ENCODE data around the gene PCDHGA1.
"Not testable (repeated sequence)": the region's sequence is repeated elsewhere in the genome, so short reads cannot be mapped to it uniquely, and the experiment has no call there.

Gene PCDHGA1

DNA sequence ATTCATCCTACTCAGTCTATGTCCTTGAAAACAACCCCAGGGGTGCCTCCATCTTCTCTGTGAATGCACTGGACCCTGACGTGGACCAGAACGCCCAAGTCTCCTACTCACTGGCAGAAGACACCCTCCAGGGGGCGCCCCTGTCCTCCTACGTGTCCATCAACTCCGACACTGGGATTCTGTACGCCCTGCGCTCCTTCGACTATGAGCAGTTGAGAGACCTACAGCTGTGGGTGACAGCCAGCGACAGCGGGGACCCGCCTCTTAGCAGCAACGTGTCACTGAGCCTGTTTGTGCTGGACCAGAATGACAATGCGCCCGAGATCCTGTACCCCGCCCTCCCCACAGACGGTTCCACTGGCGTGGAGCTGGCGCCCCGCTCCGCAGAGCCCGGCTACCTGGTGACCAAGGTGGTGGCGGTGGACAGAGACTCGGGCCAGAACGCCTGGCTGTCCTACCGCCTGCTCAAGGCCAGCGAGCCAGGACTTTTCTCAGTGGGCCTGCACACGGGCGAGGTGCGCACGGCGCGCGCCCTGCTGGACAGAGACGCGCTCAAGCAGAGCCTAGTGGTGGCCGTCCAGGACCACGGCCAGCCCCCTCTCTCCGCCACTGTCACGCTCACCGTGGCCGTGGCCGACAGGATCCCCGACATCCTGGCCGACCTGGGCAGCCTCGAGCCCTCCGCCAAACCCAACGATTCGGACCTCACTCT is 45.3 kb downstream of the PCDHGA1 start:
- intact Hi-C loops (cut with DNase I); DNase-seq: not testable (repeated sequence)

DNA sequence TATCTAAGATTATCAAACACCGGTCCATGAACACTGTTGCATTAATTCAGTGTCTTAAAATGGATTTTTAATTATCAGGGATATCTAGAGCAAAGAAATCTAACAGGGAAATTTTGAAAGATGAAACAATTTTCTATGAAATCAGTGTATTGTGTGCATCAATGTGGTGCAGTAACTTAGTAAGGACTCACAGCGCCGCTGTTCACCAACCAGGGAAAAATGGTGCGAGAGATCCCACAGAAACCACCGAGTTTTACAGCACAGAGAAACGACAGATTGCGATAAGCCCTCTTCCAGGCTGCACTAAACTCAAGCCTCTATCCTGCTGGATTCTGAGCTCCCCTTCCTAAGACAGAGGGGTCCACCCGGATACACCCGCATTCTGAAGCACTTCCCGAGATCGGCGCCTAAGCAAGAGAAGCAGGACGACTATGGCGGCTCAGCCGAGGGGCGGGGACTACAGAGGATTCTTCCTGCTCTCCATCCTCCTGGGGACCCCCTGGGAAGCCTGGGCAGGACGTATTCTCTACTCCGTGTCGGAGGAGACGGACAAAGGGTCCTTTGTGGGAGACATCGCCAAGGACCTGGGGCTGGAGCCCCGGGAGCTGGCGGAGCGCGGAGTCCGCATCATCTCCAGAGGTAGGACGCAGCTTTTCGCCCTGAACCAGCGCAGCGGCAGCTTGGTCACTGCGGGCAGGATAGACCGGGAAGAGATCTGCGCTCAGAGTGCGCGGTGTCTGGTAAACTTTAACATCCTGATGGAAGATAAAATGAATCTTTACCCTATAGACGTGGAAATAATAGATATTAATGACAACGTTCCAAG is 52.4 kb downstream of the PCDHGA1 start, which contains the start of gene PCDHGA7:
TSS of gene PCDHGA7 (plus strand) at position 274 of the 826 bp plus-strand sequence. CDS start at position 432, 158 bp downstream.
- intact Hi-C loops (cut with DNase I) = no loop called here
- DNase-seq = no peak

GRCh38 chr5:141383345-141383744 is 53.0 kb downstream of the PCDHGA1 start:
- no peak for DNase-seq
- intact Hi-C loops (cut with DNase I) = no loop called here

DNA sequence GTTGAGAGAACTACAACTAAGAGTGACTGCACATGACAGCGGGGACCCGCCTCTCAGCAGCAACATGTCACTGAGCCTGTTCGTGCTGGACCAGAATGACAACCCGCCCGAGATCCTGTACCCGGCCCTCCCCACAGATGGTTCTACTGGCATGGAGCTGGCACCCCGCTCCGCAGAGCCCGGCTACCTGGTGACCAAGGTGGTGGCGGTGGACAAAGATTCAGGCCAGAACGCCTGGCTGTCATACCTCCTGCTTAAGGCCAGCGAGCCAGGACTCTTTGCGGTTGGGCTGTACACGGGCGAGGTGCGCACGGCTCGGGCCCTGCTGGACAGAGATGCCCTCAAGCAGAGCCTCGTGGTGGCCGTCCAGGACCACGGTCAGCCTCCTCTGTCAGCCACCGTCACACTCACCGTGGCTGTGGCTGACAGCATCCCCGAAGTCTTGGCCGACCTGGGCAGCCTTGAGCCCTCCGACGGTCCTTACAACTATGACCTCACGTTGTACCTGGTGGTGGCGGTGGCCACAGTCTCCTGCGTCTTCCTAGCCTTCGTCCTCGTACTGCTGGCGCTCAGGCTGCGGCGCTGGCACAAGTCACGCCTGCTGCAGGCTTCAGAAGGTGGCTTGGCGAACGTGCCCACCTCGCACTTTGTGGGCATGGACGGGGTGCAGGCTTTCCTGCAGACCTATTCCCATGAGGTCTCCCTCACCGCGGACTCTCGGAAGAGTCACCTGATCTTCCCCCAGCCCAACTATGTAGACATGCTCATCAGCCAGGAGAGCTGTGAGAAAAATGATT is 54.4 kb downstream of the PCDHGA1 start:
- intact Hi-C loops (cut with DNase I) = no loop called here
- no peak for DNase-seq

DNA sequence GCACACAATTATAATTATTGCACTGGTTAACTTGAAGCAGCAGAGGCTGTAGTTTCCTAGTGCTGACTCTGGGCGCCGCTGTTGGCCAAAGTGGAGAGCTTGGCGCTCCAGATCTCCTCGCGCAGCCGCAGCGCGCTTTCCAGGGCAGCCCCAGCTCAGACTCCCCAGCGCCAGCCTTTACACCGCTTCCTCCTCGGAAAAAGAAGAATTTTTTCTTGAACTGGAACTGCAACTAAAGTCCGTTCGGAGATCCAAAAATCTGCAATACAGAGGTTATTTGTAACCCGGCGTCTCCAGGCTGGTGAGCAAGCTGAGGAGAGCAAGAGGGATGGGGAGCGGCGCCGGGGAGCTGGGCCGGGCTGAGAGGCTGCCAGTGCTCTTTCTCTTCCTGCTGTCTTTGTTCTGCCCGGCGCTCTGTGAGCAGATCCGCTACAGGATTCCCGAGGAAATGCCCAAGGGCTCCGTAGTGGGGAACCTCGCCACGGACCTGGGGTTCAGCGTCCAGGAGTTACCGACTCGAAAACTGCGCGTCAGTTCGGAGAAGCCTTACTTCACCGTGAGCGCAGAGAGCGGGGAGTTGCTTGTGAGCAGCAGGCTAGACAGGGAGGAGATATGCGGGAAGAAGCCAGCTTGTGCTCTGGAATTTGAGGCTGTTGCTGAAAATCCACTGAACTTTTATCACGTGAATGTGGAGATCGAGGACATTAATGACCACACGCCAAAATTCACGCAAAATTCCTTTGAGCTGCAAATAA is 57.4 kb downstream of the PCDHGA1 start, which contains the start of gene PCDHGB4:
TSS of gene PCDHGB4 (plus strand) at position 142 of the 755 bp plus-strand sequence. CDS start at position 329, 187 bp downstream.
- intact Hi-C loops (cut with DNase I) = not testable (repeated sequence)
- DNase-seq = peak in 1 of 10 donors; percentile 63

DNA sequence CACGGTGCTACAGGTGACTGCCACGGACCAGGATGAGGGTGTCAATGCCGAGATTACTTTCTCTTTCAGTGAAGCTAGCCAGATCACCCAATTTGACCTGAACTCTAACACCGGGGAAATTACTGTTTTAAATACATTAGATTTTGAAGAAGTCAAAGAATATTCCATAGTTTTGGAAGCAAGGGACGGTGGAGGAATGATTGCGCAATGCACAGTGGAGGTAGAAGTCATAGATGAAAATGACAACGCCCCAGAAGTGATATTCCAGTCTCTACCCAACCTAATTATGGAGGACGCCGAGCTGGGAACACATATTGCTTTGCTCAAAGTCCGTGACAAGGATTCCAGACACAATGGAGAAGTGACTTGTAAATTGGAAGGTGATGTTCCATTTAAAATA is 58.3 kb downstream of the PCDHGA1 start:
- intact Hi-C loops (cut with DNase I) = no loop called here
- no peak for DNase-seq

DNA sequence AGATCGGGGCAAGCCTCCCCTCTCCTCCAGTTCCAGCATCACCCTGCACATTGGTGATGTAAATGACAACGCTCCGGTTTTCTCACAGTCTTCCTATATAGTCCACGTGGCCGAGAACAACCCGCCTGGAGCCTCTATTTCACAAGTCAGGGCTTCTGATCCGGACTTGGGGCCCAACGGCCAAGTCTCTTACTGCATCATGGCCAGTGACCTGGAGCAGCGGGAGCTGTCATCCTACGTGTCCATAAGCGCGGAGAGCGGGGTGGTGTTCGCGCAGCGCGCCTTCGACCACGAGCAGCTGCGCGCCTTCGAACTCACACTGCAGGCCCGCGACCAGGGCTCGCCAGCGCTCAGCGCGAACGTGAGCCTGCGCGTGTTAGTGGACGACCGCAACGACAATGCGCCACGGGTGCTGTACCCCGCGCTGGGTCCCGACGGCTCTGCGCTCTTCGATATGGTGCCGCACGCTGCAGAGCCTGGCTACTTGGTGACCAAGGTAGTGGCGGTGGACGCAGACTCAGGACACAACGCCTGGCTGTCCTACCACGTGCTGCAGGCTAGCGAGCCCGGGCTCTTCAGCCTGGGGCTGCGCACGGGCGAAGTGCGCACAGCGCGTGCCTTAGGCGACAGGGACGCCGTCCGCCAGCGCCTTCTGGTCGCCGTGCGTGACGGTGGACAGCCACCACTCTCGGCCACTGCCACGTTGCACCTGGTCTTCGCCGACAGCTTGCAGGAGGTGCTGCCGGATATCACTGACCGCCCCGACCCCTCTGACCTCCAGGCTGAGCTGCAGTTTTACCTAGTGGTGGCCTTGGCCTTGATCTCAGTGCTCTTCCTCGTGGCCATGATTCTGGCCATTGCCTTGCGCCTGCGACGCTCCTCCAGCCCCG is 59.1 kb downstream of the PCDHGA1 start:
- DNase-seq = peak in 1 of 10 donors; percentile 80
- intact Hi-C loops (cut with DNase I) = no loop called here

DNA sequence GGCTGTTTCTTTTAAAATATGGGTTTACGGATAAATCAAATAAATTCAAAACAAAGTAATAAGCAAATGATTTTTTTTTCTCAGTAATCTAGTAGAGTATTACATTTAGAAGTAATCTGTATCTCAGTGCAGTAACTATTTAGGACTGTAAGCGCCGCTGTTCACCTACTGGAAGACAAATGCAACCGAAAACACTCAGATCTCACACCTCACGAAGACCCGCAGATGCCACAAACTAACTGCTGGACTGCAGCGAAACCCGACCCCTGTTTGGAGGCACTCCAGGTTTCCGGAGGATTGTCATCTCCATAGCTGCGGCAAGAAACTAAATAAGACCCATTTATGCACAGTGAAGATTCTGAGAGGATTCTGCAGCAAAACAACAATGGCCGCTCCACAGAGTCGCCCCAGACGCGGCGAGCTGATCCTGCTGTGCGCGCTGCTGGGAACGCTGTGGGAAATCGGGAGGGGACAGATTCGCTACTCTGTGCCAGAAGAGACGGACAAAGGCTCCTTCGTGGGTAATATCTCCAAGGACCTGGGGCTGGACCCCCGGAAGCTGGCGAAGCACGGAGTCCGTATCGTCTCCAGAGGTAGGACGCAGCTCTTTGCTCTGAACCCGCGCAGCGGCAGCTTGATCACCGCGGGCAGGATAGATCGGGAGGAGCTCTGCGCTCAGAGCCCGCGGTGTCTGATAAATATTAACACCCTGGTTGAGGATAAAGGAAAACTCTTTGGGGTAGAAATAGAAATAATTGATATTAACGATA is 62.3 kb downstream of the PCDHGA1 start, which contains the start of gene PCDHGA8:
TSS of gene PCDHGA8 (plus strand) at position 205 of the 770 bp plus-strand sequence. CDS start at position 386, 181 bp downstream.
- DNase-seq = no peak
- intact Hi-C loops (cut with DNase I) = no loop called here

DNA sequence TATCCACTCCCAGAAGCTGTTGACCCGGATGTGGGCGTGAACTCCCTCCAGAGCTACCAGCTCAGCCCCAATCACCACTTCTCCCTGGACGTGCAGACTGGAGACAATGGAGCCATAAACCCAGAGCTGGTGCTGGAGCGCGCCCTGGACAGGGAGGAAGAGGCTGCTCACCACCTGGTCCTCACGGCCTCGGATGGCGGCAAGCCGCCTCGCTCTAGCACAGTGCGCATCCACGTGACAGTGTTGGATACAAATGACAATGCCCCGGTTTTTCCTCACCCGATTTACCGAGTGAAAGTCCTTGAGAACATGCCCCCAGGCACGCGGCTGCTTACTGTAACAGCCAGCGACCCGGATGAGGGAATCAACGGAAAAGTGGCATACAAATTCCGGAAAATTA is 63.0 kb downstream of the PCDHGA1 start:
- no peak for DNase-seq
- intact Hi-C loops (cut with DNase I) = no loop called here

- peak in 1 of 10 donors; percentile 66 for DNase-seq
- intact Hi-C loops (cut with DNase I) = not testable (repeated sequence)
Measured at GRCh38 chr5:141394401-141395187, 64.3 kb downstream of the PCDHGA1 start.

DNA sequence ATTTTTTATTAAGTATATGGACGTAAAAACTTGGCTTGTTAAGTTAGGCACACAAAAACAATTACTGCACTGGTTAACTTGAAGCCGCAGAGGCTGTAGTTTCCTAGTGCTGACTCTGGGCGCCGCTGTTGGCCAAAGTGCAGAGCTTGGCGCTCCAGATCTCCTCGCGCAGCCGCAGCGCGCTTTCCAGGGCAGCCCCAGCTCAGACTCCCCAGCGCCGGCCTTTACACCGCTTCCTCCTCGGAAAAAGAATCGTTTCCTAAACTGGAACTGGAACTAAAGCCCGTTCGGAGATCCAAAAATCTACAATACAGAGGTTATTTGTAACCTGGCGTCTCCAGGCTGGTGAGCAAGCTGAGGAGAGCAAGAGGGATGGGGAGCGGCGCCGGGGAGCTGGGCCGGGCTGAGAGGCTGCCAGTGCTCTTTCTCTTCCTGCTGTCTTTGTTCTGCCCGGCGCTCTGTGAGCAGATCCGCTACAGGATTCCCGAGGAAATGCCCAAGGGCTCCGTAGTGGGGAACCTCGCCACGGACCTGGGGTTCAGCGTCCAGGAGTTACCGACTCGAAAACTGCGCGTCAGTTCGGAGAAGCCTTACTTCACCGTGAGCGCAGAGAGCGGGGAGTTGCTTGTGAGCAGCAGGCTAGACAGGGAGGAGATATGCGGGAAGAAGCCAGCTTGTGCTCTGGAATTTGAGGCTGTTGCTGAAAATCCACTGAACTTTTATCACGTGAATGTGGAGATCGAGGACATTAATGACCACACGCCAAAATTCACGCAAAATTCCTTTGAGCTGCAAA is 67.6 kb downstream of the PCDHGA1 start, which contains the start of gene PCDHGB5:
TSS of gene PCDHGB5 (plus strand) at position 192 of the 796 bp plus-strand sequence. CDS start at position 373, 181 bp downstream.
- intact Hi-C loops (cut with DNase I); DNase-seq: not testable (repeated sequence)

DNA sequence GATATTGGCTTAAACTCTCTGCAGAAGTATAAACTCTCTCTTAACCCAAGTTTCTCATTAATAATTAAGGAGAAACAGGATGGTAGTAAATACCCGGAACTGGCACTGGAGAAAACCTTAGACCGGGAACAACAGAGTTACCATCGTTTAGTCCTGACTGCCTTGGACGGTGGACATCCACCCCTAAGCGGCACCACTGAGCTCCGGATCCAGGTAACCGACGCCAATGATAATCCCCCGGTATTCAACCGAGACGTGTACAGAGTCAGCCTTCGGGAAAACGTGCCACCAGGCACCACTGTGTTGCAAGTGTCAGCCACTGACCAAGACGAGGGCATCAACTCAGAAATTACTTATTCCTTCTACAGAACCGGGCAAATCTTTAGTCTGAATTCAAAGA is 68.3 kb downstream of the PCDHGA1 start:
- intact Hi-C loops (cut with DNase I) = no loop called here
- DNase-seq = no peak

DNA sequence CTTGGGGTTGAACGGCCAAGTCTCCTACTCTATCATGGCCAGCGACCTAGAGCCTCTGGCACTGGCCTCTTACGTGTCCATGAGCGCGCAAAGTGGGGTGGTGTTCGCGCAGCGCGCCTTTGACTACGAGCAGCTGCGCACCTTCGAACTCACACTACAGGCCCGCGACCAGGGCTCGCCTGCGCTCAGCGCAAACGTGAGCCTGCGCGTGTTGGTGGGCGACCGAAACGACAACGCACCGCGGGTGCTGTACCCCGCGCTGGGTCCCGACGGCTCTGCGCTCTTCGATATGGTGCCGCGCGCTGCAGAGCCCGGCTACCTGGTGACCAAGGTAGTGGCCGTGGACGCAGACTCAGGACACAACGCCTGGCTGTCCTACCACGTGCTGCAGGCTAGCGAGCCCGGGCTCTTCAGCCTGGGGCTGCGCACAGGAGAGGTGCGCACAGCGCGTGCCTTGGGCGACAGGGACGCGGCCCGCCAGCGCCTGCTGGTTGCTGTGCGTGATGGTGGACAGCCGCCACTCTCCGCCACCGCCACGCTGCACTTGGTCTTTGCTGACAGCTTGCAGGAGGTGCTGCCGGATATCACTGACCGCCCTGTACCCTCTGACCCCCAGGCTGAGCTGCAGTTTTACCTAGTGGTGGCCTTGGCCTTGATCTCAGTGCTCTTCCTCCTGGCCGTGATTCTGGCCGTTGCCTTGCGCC is 69.4 kb downstream of the PCDHGA1 start:
- DNase-seq = peak in 2 of 10 donors; percentile 51 to 71

DNA sequence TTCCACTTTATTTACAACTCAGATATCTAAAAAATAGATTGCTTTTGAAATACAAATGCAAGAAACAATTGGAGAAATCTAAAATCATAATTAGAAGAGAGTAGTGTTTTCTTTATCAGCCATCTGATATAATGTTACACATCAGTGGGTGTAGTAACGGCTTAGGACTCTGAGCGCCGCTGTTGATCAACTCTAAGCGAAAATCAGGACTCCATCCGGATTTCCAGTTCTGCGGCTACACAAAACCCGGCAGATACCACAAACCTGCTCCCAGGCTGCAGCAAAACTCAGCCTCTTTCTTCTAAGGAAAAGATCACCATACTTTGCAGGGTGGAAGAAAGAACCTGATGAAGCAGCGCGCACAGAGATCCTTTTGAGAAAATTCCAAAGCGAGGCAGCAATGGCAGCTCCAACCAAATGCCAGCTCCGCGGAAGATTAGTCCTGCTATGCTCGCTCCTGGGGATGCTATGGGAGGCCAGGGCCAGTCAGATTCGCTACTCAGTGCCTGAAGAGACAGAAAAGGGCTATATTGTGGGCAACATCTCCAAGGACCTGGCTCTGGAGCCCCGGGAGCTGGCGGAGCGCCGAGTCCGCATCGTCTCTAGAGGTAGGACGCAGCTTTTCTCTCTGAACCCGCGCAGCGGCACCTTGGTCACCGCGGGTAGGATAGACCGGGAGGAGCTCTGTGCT is 72.4 kb downstream of the PCDHGA1 start, which contains the start of gene PCDHGA9:
TSS of gene PCDHGA9 (plus strand) at position 226 of the 691 bp plus-strand sequence. CDS start at position 401, 175 bp downstream.
- intact Hi-C loops (cut with DNase I) = no loop called here
- peak in 4 of 10 donors; percentile 22 to 72 (median 50) for DNase-seq

More for the DNA sequence above, 69.4 kb downstream of the PCDHGA1 start:
- intact Hi-C loops (cut with DNase I) = no loop called here

GRCh38 chr5:141403387-141403786 is 73.1 kb downstream of the PCDHGA1 start:
- intact Hi-C loops (cut with DNase I) = no loop called here
- peak in 1 of 10 donors; percentile 72 for DNase-seq

All from posterior cingulate gyrus (tissue), 11 donors.